ENCODE data around the gene MCF2L2. TPM values are rescaled to one million over a fixed set of nuclear protein-coding genes. Genes with fewer than 3 reads are reported as not detected.

The MCF2L2 gene
- polyA plus RNA-seq, 1 experiment, result not detected

- DNase-seq (ENCODE audit: low read depth, low spot score), result no peak
- Histone ChIP-seq H3K27me3 (ENCODE audit: control insufficient read depth, insufficient read depth, low read length) (peaks cover 6% of the 10 kb centered on the region), H3K27ac (ENCODE audit: low read depth, low read length) (no peak overlapping the region), H3K9me3 (ENCODE audit: control insufficient read depth, insufficient read depth, low read length) (peaks cover 9% of the 10 kb centered on the region), H3K4me3 (ENCODE audit: low read depth, low read length) (no peak overlapping the region)
- TF ChIP-seq CTCF (IDR thresholded peaks at IDR 0.05; ENCODE audit: low read depth, low read length), result no peak
- ChIA-PET CTCF (no interaction called here), POLR2A (interaction anchor here (0.7 kb wide), 1 partner anchor 54 kb away, joined by 9 read pairs; no protein-coding TSS in a partner anchor)
Measured at GRCh38 chr3:183259087-183259486, 169.3 kb downstream of the MCF2L2 start.

- Histone ChIP-seq H3K27me3 (ENCODE audit: control insufficient read depth, insufficient read depth, low read length) (peaks cover 24% of the 10 kb centered on the region), H3K9me3 (ENCODE audit: control insufficient read depth, insufficient read depth, low read length) (peaks cover 9% of the 10 kb centered on the region), H3K27ac (ENCODE audit: low read depth, low read length) (no peak overlapping the region), H3K4me3 (ENCODE audit: low read depth, low read length) (no peak overlapping the region)
- no peak for DNase-seq (ENCODE audit: low read depth, low spot score)
- TF ChIP-seq CTCF (IDR thresholded peaks at IDR 0.05; ENCODE audit: low read depth, low read length), result no peak
- CTCF ChIA-PET, result interaction anchor here (1.0 kb wide), 1 partner anchor 127 kb away, joined by 3 read pairs; no protein-coding TSS in a partner anchor
- POLR2A ChIA-PET, result no interaction called here
Measured at GRCh38 chr3:183255348-183255730, 173.1 kb downstream of the MCF2L2 start.

- ChIA-PET POLR2A (no interaction called here), CTCF (no interaction called here)
- H3K27ac ChIP-seq (ENCODE audit: low read depth, low read length), result no peak overlapping the region
- DNase-seq (ENCODE audit: low read depth, low spot score), result no peak
- H3K4me3 ChIP-seq (ENCODE audit: low read depth, low read length), result peak overlapping the region; percentile 66
- no peak for TF ChIP-seq CTCF (IDR thresholded peaks at IDR 0.05; ENCODE audit: low read depth, low read length)
- peaks cover 9% of the 10 kb centered on the region for H3K9me3 ChIP-seq (ENCODE audit: control insufficient read depth, insufficient read depth, low read length)
- peaks cover 24% of the 10 kb centered on the region for H3K27me3 ChIP-seq (ENCODE audit: control insufficient read depth, insufficient read depth, low read length)
Measured at GRCh38 chr3:183254487-183255347, 173.7 kb downstream of the MCF2L2 start.

GRCh38 chr3:183253528-183254486 lies 174.6 kb downstream of the MCF2L2 start:
- Histone ChIP-seq H3K9me3 (ENCODE audit: control insufficient read depth, insufficient read depth, low read length) (peaks cover 9% of the 10 kb centered on the region), H3K27ac (ENCODE audit: low read depth, low read length) (no peak overlapping the region), H3K27me3 (ENCODE audit: control insufficient read depth, insufficient read depth, low read length) (peaks cover 28% of the 10 kb centered on the region), H3K4me3 (ENCODE audit: low read depth, low read length) (peak overlapping the region; percentile 66)
- ChIA-PET POLR2A (no interaction called here), CTCF (interaction anchor here (1.4 kb wide), 1 partner anchor 69 kb away, joined by 7 read pairs; no protein-coding TSS in a partner anchor)
- no peak for TF ChIP-seq CTCF (IDR thresholded peaks at IDR 0.05; ENCODE audit: low read depth, low read length)
- peak; percentile 6 for DNase-seq (ENCODE audit: low read depth, low spot score)

Data from AG04450 (cell line).